ENCODE results near the gene CERS6. TPM values are rescaled to one million over a fixed set of nuclear protein-coding genes. Genes with fewer than 3 reads are reported as not detected.

The CERS6 gene
- total and polyA plus RNA-seq, 2 experiments from 2014 or later: 7.4 to 35.0 TPM

DNA sequence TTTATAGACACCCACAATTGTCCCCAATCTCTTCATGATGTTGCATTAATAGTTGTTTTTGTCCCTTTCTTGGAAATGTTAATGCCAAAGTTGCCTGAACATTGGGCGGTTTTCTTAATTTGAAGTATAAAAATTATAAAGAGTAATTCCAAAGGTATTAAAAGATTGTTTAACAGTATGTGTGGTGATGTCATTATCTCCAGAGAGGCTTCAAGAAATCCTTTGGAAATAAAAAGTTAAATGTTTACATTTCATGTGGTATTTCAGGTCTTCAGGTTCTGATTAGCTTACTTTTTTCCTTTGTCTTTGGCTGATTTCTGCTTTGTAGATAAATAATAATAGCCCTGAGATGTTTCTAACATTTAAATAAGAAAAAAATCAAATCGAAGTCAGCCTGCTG, 317.1 kb downstream of the CERS6 start (continued):
- TF ChIP-seq, protein P1, sequence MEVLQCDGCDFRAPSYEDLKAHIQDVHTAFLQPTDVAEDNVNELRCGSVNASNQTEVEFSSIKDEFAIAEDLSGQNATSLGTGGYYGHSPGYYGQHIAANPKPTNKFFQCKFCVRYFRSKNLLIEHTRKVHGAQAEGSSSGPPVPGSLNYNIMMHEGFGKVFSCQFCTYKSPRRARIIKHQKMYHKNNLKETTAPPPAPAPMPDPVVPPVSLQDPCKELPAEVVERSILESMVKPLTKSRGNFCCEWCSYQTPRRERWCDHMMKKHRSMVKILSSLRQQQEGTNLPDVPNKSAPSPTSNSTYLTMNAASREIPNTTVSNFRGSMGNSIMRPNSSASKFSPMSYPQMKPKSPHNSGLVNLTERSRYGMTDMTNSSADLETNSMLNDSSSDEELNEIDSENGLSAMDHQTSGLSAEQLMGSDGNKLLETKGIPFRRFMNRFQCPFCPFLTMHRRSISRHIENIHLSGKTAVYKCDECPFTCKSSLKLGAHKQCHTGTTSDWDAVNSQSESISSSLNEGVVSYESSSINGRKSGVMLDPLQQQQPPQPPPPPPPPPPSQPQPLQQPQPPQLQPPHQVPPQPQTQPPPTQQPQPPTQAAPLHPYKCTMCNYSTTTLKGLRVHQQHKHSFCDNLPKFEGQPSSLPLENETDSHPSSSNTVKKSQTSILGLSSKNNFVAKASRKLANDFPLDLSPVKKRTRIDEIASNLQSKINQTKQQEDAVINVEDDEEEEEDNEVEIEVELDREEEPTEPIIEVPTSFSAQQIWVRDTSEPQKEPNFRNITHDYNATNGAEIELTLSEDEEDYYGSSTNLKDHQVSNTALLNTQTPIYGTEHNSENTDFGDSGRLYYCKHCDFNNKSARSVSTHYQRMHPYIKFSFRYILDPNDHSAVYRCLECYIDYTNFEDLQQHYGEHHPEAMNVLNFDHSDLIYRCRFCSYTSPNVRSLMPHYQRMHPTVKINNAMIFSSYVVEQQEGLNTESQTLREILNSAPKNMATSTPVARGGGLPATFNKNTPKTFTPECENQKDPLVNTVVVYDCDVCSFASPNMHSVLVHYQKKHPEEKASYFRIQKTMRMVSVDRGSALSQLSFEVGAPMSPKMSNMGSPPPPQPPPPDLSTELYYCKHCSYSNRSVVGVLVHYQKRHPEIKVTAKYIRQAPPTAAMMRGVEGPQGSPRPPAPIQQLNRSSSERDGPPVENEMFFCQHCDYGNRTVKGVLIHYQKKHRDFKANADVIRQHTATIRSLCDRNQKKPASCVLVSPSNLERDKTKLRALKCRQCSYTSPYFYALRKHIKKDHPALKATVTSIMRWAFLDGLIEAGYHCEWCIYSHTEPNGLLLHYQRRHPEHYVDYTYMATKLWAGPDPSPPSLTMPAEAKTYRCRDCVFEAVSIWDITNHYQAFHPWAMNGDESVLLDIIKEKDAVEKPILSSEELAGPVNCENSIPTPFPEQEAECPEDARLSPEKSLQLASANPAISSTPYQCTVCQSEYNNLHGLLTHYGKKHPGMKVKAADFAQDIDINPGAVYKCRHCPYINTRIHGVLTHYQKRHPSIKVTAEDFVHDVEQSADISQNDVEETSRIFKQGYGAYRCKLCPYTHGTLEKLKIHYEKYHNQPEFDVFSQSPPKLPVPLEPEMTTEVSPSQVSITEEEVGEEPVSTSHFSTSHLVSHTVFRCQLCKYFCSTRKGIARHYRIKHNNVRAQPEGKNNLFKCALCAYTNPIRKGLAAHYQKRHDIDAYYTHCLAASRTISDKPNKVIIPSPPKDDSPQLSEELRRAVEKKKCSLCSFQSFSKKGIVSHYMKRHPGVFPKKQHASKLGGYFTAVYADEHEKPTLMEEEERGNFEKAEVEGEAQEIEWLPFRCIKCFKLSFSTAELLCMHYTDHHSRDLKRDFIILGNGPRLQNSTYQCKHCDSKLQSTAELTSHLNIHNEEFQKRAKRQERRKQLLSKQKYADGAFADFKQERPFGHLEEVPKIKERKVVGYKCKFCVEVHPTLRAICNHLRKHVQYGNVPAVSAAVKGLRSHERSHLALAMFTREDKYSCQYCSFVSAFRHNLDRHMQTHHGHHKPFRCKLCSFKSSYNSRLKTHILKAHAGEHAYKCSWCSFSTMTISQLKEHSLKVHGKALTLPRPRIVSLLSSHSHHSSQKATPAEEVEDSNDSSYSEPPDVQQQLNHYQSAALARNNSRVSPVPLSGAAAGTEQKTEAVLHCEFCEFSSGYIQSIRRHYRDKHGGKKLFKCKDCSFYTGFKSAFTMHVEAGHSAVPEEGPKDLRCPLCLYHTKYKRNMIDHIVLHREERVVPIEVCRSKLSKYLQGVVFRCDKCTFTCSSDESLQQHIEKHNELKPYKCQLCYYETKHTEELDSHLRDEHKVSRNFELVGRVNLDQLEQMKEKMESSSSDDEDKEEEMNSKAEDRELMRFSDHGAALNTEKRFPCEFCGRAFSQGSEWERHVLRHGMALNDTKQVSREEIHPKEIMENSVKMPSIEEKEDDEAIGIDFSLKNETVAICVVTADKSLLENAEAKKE (CRISPR knock-in tag; IDR thresholded peaks at IDR 0.05): no peak
- TF ChIP-seq, protein P2, sequence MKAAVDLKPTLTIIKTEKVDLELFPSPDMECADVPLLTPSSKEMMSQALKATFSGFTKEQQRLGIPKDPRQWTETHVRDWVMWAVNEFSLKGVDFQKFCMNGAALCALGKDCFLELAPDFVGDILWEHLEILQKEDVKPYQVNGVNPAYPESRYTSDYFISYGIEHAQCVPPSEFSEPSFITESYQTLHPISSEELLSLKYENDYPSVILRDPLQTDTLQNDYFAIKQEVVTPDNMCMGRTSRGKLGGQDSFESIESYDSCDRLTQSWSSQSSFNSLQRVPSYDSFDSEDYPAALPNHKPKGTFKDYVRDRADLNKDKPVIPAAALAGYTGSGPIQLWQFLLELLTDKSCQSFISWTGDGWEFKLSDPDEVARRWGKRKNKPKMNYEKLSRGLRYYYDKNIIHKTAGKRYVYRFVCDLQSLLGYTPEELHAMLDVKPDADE (IDR thresholded peaks at IDR 0.05): no peak

DNA sequence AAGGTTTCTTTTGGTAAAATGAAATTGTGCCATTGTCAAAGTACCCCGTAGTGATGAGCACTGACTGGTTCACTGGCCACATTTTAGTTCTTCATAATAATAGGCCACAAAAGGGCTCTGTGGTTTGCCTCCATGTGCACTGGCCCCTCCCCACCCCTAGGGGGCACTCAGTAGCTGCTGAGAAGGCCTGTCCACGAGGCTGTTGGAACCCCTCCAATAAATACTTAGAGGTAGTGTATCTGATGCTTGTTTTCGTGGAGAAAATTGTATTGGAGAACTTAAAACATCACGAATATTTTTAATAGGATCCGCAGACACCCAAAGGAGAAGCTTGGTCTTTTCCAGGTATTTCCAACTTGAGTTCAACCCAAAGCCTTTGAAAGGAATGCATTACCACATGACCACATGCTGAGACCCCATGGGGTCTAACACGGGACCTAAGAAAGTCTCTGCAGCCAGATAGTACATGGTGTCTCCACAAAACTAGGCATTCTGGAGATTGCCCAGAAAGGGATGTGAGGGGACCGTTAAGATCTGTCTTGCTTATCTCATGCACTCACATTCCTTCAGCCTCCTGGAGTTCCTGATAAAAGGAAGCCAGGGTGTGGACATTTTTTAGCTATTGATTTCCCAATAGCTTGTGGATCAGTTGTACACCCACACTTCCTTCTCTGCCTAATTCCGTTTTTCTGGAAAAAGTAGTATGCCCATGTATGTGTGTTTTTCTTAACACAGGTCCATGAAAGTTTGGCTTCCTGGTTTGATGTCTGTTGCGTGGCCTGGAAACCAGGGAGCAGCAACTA, 317.8 kb downstream of the CERS6 start:
- peaks cover 9% of the 10 kb centered on the region; the same call in 2 of the 3 replicates for H3K9me3 Mint-ChIP-seq
- Histone ChIP-seq H3K4me2 (no peak overlapping the region), H3K4me1 (ENCODE audit: insufficient read depth) (peaks cover 4% of the 10 kb centered on the region; the same call in 1 of the 2 replicates), H3K27me3 (ENCODE audit: insufficient read depth) (no peaks in the 10 kb centered on the region), H3K4me3 (no peak overlapping the region), H3F3A (replicated peaks; ENCODE audit: low read depth) (no peaks in the 10 kb centered on the region), H4K20me1 (replicated peaks; ENCODE audit: insufficient read depth) (no peaks in the 10 kb centered on the region), H2AFZ (no peak overlapping the region), H3K36me3 (ENCODE audit: insufficient read depth) (no peaks in the 10 kb centered on the region), H3K79me2 (replicated peaks; ENCODE audit: insufficient read depth) (no peaks in the 10 kb centered on the region), H3K9me2 (ENCODE audit: insufficient read depth) (no peaks in the 10 kb centered on the region), H3K27ac (ENCODE audit: low read depth) (no peak overlapping the region)
- ATAC-seq (peak; percentile 95), DNase-seq (ENCODE audit: low spot score) (peak; percentile 76)
- H3K36me3 Mint-ChIP-seq (ENCODE audit: low read depth): peaks cover 25% of the 10 kb centered on the region
- no peaks in the 10 kb centered on the region for H3K27me3 Mint-ChIP-seq (ENCODE audit: insufficient read depth, low read depth, poor library complexity)
- no peak overlapping the region for H3K27ac Mint-ChIP-seq
- TF ChIP-seq NANOG (IDR thresholded peaks at IDR 0.05; ENCODE audit: borderline replicate concordance): no peak
- TF ChIP-seq, protein P3, sequence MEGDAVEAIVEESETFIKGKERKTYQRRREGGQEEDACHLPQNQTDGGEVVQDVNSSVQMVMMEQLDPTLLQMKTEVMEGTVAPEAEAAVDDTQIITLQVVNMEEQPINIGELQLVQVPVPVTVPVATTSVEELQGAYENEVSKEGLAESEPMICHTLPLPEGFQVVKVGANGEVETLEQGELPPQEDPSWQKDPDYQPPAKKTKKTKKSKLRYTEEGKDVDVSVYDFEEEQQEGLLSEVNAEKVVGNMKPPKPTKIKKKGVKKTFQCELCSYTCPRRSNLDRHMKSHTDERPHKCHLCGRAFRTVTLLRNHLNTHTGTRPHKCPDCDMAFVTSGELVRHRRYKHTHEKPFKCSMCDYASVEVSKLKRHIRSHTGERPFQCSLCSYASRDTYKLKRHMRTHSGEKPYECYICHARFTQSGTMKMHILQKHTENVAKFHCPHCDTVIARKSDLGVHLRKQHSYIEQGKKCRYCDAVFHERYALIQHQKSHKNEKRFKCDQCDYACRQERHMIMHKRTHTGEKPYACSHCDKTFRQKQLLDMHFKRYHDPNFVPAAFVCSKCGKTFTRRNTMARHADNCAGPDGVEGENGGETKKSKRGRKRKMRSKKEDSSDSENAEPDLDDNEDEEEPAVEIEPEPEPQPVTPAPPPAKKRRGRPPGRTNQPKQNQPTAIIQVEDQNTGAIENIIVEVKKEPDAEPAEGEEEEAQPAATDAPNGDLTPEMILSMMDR (conservative IDR thresholded peaks at IDR 0.05; ENCODE audit: low read depth in 2 of 2): peak; percentile 92 to 100
- peaks cover 6% of the 10 kb centered on the region; the same call in 2 of the 3 replicates for H3K4me1 Mint-ChIP-seq
- no peak overlapping the region for H3K4me3 Mint-ChIP-seq
